BLaER1 (cell line): Measurements from ENCODE around the gene SLC34A3.
A peak's percentile ranks its signal among the peaks of the same experiment; 100 is the strongest.

Experiments
- H3K27ac ChIP-seq: shearing (Covaris generic); formaldehyde crosslinking; 2 replicates; pipeline ENCODE4 v1.8.1; 2022
- H3K27me3 ChIP-seq: shearing (Covaris generic); formaldehyde crosslinking; 2 replicates; pipeline ENCODE4 v1.8.1; 2022
- H3K36me3 ChIP-seq: shearing (Covaris generic); formaldehyde crosslinking; 2 replicates; pipeline ENCODE4 v1.8.1; 2022
- H3K4me1 ChIP-seq: shearing (Covaris generic); formaldehyde crosslinking; 2 replicates; pipeline ENCODE4 v1.8.1; 2022
- H3K4me2 ChIP-seq: shearing (Covaris generic); formaldehyde crosslinking; 2 replicates; pipeline ENCODE4 v1.8.1; 2022
- H3K4me3 ChIP-seq: shearing (Covaris generic); formaldehyde crosslinking; 2 replicates; pipeline ENCODE4 v1.8.1; 2022
- H3K9ac ChIP-seq: shearing (Covaris generic); formaldehyde crosslinking; 2 replicates; pipeline ENCODE4 v1.8.1; 2022
- H3K9me3 ChIP-seq: shearing (Covaris generic); formaldehyde crosslinking; 2 replicates; pipeline ENCODE4 v1.8.1; 2022
- H4K20me1 ChIP-seq: shearing (Covaris generic); formaldehyde crosslinking; 2 replicates; pipeline ENCODE4 v1.8.1; 2022
- Cebpa-rat ChIP-seq: shearing (Covaris generic); IDR thresholded peaks from 2 replicates; pipeline ENCODE4 v1.8.1; 2022

The SLC34A3 gene

GRCh38 chr9:137228506-137228967 lies 2.2 kb upstream of the SLC34A3 start:
- no peaks in the 10 kb centered on the region for H3K36me3 ChIP-seq
- peaks cover 74% of the 10 kb centered on the region for H3K4me1 ChIP-seq
- H3K27ac ChIP-seq = 0 out of 2 replicates have a peak overlapping the region, but pooled peaks have one; percentile 50
- no peaks in the 10 kb centered on the region for H3K27me3 ChIP-seq
- TF ChIP-seq Cebpa-rat = no peak
- H3K9me3 ChIP-seq = no peaks in the 10 kb centered on the region
- no peaks in the 10 kb centered on the region for H4K20me1 ChIP-seq
- peak overlapping the region; percentile 83 for H3K4me2 ChIP-seq
- H3K4me3 ChIP-seq = no peak overlapping the region
- H3K9ac ChIP-seq = no peak overlapping the region

GRCh38 chr9:137228968-137229896 lies 1.5 kb upstream of the SLC34A3 start:
- no peak for TF ChIP-seq Cebpa-rat
- H3K27me3 ChIP-seq = no peaks in the 10 kb centered on the region
- peak overlapping the region; percentile 50 for H3K27ac ChIP-seq
- H4K20me1 ChIP-seq = peaks cover 2% of the 10 kb centered on the region; the same call in 1 of the 2 replicates
- no peaks in the 10 kb centered on the region for H3K36me3 ChIP-seq
- no peaks in the 10 kb centered on the region for H3K9me3 ChIP-seq
- no peak overlapping the region for H3K4me3 ChIP-seq
- peaks cover 71% of the 10 kb centered on the region for H3K4me1 ChIP-seq
- peak overlapping the region; percentile 32; the same call in 1 of the 2 replicates for H3K9ac ChIP-seq
- peak overlapping the region; percentile 83 for H3K4me2 ChIP-seq

GRCh38 chr9:137229903-137230704 lies 597 bp upstream of the SLC34A3 start:
- Histone ChIP-seq H3K4me3 (no peak overlapping the region), H3K36me3 (no peaks in the 10 kb centered on the region), H3K27ac (peak overlapping the region; percentile 50), H4K20me1 (peaks cover 8% of the 10 kb centered on the region; the same call in 1 of the 2 replicates), H3K4me2 (peak overlapping the region; percentile 83), H3K27me3 (no peaks in the 10 kb centered on the region), H3K9ac (peak overlapping the region; percentile 32), H3K9me3 (no peaks in the 10 kb centered on the region), H3K4me1 (peaks cover 71% of the 10 kb centered on the region)
- TF ChIP-seq Cebpa-rat = no peak

GRCh38 chr9:137231372-137232039 lies 805 bp downstream of the SLC34A3 start:
- H3K27me3 ChIP-seq = no peaks in the 10 kb centered on the region
- H3K9ac ChIP-seq = 0 out of 2 replicates have a peak overlapping the region, but pooled peaks have one; percentile 46
- H3K4me1 ChIP-seq = peaks cover 76% of the 10 kb centered on the region

GRCh38 chr9:137232101-137232500 lies 1.4 kb downstream of the SLC34A3 start:
- Histone ChIP-seq H3K4me2 (peak overlapping the region; percentile 25), H3K4me1 (peaks cover 80% of the 10 kb centered on the region), H3K27me3 (no peaks in the 10 kb centered on the region), H3K9me3 (no peaks in the 10 kb centered on the region), H4K20me1 (peaks cover 17% of the 10 kb centered on the region; the same call in 1 of the 2 replicates), H3K9ac (0 out of 2 replicates have a peak overlapping the region, but pooled peaks have one; percentile 46), H3K36me3 (no peaks in the 10 kb centered on the region), H3K4me3 (no peak overlapping the region), H3K27ac (0 out of 2 replicates have a peak overlapping the region, but pooled peaks have one; percentile 12)
- no peak for TF ChIP-seq Cebpa-rat

More at GRCh38 chr9:137231372-137232039, 805 bp downstream of the SLC34A3 start:
- Histone ChIP-seq H3K4me3 (no peak overlapping the region), H3K27ac (0 out of 2 replicates have a peak overlapping the region, but pooled peaks have one; percentile 12), H4K20me1 (peaks cover 17% of the 10 kb centered on the region; the same call in 1 of the 2 replicates), H3K9me3 (no peaks in the 10 kb centered on the region), H3K4me2 (peak overlapping the region; percentile 25; the same call in 1 of the 2 replicates), H3K36me3 (no peaks in the 10 kb centered on the region)
- TF ChIP-seq Cebpa-rat = no peak

GRCh38 chr9:137232510-137232909 lies 1.8 kb downstream of the SLC34A3 start:
- peaks cover 80% of the 10 kb centered on the region for H3K4me1 ChIP-seq

DNA sequence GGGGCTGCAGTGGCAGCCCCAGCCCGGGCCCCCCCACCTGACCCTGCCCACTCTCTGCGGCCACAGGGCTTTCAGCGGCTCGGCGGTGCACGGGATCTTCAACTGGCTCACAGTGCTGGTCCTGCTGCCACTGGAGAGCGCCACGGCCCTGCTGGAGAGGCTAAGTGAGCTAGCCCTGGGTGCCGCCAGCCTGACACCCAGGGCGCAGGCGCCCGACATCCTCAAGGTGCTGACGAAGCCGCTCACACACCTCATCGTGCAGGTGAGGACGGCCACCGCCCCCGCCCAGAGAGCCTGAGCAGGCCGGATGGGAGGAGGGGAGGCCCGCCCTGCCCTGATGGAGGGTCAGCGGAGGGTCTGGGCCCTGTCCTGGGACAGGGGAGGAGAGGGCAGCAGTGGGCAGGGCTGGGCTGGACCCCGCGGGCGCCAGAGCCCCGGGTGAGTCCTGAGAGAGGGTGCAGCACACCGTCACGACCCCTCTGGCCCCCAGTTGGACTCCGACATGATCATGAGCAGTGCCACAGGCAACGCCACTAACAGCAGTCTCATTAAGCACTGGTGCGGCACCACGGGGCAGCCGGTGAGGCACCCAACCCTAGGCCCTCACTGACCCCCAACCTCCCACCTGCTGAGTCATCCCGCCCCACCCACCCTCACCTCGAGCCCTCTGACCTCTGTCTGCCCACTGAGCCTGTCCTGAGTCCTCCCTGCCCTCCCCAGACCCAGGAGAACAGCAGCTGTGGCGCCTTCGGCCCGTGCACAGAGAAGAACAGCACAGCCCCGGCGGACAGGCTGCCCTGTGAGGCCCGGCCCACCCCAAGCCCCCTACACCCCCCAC lies 2.7 kb downstream of the SLC34A3 start:
- Histone ChIP-seq H3K27ac (no peak overlapping the region), H3K36me3 (no peaks in the 10 kb centered on the region), H3K9ac (no peak overlapping the region), H3K4me2 (no peak overlapping the region), H3K27me3 (no peaks in the 10 kb centered on the region), H3K4me1 (peaks cover 83% of the 10 kb centered on the region), H4K20me1 (peaks cover 17% of the 10 kb centered on the region; the same call in 1 of the 2 replicates), H3K4me3 (no peak overlapping the region), H3K9me3 (no peaks in the 10 kb centered on the region)
- TF ChIP-seq Cebpa-rat = no peak

More at GRCh38 chr9:137232510-137232909, 1.8 kb downstream of the SLC34A3 start:
- H3K36me3 ChIP-seq = no peaks in the 10 kb centered on the region
- H3K9ac ChIP-seq = 0 out of 2 replicates have a peak overlapping the region, but pooled peaks have one; percentile 46
- H3K27ac ChIP-seq = 0 out of 2 replicates have a peak overlapping the region, but pooled peaks have one; percentile 12
- no peaks in the 10 kb centered on the region for H3K9me3 ChIP-seq
- peak overlapping the region; percentile 25 for H3K4me2 ChIP-seq
- H3K4me3 ChIP-seq = no peak overlapping the region
- peaks cover 17% of the 10 kb centered on the region; the same call in 1 of the 2 replicates for H4K20me1 ChIP-seq
- no peak for TF ChIP-seq Cebpa-rat
- H3K27me3 ChIP-seq = no peaks in the 10 kb centered on the region

DNA sequence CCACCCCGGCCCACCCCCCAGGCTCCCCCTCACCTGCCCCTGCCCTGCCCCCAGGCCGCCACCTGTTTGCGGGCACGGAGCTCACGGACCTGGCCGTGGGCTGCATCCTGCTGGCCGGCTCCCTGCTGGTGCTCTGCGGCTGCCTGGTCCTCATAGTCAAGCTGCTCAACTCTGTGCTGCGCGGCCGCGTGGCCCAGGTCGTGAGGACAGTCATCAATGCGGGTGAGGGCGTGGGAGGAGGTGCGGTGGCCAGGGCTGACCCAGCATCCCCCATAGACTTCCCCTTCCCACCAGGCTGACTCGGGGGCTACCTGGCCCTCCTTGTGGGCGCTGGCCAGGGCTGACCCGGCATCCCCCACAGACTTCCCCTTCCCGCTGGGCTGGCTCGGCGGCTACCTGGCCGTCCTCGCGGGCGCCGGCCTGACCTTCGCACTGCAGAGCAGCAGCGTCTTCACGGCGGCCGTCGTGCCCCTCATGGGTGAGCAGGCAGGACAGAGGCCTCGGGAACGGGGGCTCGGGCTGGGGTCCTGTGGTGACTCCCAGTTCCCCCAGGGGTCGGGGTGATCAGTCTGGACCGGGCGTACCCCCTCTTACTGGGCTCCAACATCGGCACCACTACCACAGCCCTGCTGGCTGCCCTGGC lies 3.5 kb downstream of the SLC34A3 start:
- H3K9ac ChIP-seq = peak overlapping the region; percentile 66; the same call in 1 of the 2 replicates
- H3K4me1 ChIP-seq = peaks cover 83% of the 10 kb centered on the region
- H3K27ac ChIP-seq = peak overlapping the region; percentile 79; the same call in 1 of the 2 replicates
- H4K20me1 ChIP-seq = peaks cover 17% of the 10 kb centered on the region; the same call in 1 of the 2 replicates
- H3K4me2 ChIP-seq = peak overlapping the region; percentile 98
- TF ChIP-seq Cebpa-rat = no peak
- no peaks in the 10 kb centered on the region for H3K9me3 ChIP-seq
- H3K27me3 ChIP-seq = no peaks in the 10 kb centered on the region
- H3K4me3 ChIP-seq = peak overlapping the region; percentile 63
- no peaks in the 10 kb centered on the region for H3K36me3 ChIP-seq
